ENCODE results near the gene IGLL1. TPM values are rescaled to one million over a fixed set of nuclear protein-coding genes. Genes with fewer than 3 reads are reported as not detected.
"Not testable (repeated sequence)": the region's sequence is repeated elsewhere in the genome, so short reads cannot be mapped to it uniquely, and the experiment has no call there.

Gene IGLL1
- total RNA-seq, 1 donor from 2014 or later, result not detected

DNA sequence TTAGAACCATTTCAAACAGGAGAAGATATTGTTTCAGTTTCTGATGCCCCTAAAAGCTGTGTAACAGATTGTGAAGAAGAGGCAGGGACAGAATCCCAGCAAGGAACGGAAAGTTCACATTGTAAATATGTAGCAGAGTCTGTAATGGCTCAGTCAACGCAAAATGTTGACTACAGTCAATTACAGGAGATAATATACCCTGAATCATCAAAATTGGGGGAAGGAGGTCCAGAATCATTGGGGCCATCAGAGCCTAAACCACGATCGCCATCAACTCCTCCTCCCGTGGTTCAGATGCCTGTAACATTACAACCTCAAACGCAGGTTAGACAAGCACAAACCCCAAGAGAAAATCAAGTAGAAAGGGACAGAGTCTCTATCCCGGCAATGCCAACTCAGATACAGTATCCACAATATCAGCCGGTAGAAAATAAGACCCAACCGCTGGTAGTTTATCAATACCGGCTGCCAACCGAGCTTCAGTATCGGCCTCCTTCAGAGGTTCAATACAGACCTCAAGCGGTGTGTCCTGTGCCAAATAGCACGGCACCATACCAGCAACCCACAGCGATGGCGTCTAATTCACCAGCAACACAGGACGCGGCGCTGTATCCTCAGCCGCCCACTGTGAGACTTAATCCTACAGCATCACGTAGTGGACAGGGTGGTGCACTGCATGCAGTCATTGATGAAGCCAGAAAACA, 40.8 kb downstream of the IGLL1 start:
- Mint-ChIP-seq H3K27me3 (peaks cover 25% of the 10 kb centered on the region), H3K4me3 (peak overlapping the region; percentile 69), H3K27ac (peak overlapping the region; percentile 90), H3K4me1 (ENCODE audit: unreplicated experiment) (peaks cover 75% of the 10 kb centered on the region), H3K36me3 (no peaks in the 10 kb centered on the region), H3K9me3 (no peaks in the 10 kb centered on the region)
- no peak for DNase-seq (ENCODE audit: extremely low spot score, unreplicated experiment)
- TF ChIP-seq, protein P1, sequence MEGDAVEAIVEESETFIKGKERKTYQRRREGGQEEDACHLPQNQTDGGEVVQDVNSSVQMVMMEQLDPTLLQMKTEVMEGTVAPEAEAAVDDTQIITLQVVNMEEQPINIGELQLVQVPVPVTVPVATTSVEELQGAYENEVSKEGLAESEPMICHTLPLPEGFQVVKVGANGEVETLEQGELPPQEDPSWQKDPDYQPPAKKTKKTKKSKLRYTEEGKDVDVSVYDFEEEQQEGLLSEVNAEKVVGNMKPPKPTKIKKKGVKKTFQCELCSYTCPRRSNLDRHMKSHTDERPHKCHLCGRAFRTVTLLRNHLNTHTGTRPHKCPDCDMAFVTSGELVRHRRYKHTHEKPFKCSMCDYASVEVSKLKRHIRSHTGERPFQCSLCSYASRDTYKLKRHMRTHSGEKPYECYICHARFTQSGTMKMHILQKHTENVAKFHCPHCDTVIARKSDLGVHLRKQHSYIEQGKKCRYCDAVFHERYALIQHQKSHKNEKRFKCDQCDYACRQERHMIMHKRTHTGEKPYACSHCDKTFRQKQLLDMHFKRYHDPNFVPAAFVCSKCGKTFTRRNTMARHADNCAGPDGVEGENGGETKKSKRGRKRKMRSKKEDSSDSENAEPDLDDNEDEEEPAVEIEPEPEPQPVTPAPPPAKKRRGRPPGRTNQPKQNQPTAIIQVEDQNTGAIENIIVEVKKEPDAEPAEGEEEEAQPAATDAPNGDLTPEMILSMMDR (conservative IDR thresholded peaks at IDR 0.05), result peak; percentile 82

DNA sequence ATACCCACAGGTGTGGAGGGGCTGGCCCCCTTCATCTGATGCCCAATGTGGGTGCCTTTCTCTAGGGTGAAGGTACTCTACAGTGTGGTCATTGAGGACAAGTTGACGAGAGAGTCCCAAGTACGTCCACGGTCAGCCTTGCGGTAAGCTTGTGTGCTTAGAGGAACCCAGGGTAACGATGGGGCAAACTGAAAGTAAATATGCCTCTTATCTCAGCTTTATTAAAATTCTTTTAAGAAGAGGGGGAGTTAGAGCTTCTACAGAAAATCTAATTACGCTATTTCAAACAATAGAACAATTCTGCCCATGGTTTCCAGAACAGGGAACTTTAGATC, 41.4 kb downstream of the IGLL1 start:
- H3K36me3 Mint-ChIP-seq; DNase-seq (ENCODE audit: extremely low spot score, unreplicated experiment); H3K9me3 Mint-ChIP-seq: not testable (repeated sequence)
- peaks cover 25% of the 10 kb centered on the region for H3K27me3 Mint-ChIP-seq
- peak overlapping the region; percentile 90 for H3K27ac Mint-ChIP-seq
- peaks cover 70% of the 10 kb centered on the region for H3K4me1 Mint-ChIP-seq (ENCODE audit: unreplicated experiment)
- peak overlapping the region; percentile 69 for H3K4me3 Mint-ChIP-seq

DNA sequence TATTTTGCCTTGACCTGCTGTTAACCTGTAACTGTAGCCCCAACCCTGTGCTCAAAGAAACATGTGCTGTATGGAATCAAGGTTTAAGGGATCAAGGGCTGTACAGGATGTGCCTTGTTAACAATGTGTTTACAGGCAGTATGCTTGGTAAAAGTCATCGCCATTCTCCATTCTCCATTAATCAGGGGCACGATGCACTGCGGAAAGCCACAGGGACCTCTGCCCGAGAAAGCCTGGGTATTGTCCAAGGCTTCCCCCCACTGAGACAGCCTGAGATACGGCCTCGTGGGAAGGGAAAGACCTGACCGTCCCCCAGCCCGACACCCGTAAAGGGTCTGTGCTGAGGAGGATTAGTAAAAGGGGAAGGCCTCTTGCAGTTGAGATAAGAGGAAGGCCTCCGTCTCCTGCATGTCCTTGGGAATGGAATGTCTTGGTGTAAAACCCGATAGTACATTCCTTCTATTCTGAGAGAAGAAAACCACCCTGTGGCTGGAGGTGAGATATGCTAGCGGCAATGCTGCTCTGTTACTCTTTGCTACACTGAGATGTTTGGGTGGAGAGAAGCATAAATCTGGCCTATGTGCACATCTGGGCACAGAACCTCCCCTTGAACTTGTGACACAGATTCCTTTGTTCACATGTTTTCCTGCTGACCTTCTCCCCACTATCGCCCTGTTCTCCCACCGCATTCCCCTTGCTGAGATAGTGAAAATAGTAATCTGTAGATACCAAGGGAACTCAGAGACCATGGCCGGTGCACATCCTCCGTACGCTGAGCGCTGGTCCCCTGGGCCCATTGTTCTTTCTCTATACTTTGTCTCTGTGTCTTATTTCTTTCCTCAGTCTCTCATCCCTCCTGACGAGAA, 42.0 kb downstream of the IGLL1 start:
- Mint-ChIP-seq H3K4me3 (peak overlapping the region; percentile 69), H3K4me1 (ENCODE audit: unreplicated experiment) (peaks cover 70% of the 10 kb centered on the region), H3K27me3 (peaks cover 29% of the 10 kb centered on the region), H3K27ac (peak overlapping the region; percentile 90)
- not testable (repeated sequence) for DNase-seq (ENCODE audit: extremely low spot score, unreplicated experiment); H3K36me3 Mint-ChIP-seq; H3K9me3 Mint-ChIP-seq
- TF ChIP-seq, protein P1 (conservative IDR thresholded peaks at IDR 0.05), result peak; percentile 28

DNA sequence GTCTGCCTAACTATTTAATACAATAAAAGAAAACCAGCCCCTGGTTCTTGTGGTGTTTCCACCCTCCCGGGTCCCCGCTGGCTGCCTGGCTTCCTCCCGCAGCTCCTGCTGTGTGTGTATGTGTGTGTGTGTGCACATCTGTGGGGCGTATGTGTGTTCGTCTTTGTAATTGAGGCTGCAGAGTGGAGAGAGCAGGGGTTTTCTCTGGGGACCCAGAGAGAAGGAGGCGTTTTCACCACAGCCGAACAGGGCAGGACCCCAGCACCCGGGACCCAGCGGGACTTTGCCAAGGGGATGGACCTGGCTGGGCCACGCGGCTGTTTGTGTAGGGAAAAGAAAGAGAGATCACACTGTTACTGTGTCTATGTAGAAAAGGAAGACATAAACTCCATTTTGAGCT, 42.7 kb downstream of the IGLL1 start:
- Mint-ChIP-seq H3K9me3 (no peaks in the 10 kb centered on the region), H3K36me3 (no peaks in the 10 kb centered on the region), H3K27ac (peak overlapping the region; percentile 90), H3K4me1 (ENCODE audit: unreplicated experiment) (peaks cover 68% of the 10 kb centered on the region), H3K27me3 (peaks cover 29% of the 10 kb centered on the region), H3K4me3 (peak overlapping the region; percentile 69)
- TF ChIP-seq, protein P1 (conservative IDR thresholded peaks at IDR 0.05), result no peak
- no peak for DNase-seq (ENCODE audit: extremely low spot score, unreplicated experiment)

DNA sequence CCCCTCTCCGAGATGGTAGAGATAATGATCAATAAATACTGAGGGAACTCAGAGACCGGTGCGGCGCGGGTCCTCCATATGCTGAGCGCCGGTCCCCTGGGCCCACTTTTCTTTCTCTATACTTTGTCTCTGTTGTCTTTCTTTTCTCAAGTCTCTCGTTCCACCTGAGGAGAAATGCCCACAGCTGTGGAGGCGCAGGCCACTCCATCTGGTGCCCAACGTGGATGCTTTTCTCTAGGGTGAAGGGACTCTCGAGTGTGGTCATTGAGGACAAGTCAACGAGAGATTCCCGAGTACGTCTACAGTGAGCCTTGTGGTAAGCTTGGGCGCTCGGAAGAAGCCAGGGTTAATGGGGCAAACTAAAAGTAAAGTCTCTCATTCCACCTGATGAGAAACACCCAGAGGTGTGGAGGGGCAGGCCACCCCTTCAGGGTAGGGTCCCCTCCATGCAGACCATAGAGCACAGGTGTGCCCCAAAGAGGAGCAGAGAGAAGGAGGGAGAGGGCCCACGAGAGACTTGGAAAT, 43.2 kb downstream of the IGLL1 start:
- TF ChIP-seq, protein P1 (conservative IDR thresholded peaks at IDR 0.05), result no peak
- Mint-ChIP-seq H3K27me3 (peaks cover 26% of the 10 kb centered on the region), H3K4me1 (ENCODE audit: unreplicated experiment) (peaks cover 65% of the 10 kb centered on the region), H3K4me3 (peak overlapping the region; percentile 69), H3K27ac (peak overlapping the region; percentile 90), H3K9me3 (no peaks in the 10 kb centered on the region), H3K36me3 (no peaks in the 10 kb centered on the region)
- DNase-seq (ENCODE audit: extremely low spot score, unreplicated experiment), result no peak

DNA sequence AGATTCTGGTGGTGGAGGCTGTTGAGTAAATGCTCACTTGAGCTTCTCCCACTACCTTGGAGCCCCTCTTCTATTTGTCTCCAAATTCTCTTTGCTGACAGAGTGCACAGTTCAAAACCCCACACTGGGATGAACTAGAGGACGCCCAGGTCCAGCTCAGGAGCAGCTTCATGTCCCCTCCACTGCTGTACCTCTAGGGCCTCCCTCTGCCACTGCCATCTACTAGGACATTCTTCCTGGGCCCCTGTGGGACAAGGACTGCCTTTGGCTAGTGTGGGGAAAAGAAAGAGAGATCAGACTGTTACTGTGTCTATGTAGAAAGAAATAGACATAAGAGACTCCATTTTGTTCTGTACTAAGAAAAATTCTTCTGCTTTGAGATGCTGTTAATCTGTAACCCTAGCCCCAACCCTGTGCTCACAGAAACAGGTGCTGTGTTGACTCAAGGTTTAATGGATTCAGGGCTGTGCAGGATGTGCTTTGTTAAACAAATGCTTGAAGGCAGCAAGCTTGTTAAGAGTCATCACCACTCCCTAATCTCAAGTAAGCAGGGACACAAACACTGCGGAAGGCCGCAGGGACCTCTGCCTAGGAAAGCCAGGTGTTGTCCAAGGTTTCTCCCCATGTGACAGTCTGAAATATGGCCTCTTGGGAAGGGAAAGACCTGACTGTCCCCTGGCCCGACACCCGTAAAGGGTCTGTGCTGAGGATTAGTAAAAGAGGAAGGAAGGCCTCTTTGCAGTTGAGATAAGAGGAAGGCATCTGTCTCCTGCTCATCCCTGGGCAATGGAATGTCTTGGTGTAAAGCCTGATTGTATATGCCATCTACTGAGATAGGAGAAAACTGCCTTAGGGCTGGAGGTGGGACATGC, 44.1 kb downstream of the IGLL1 start:
- Mint-ChIP-seq H3K4me1 (ENCODE audit: unreplicated experiment) (peaks cover 65% of the 10 kb centered on the region), H3K27ac (peak overlapping the region; percentile 90), H3K4me3 (peak overlapping the region; percentile 59), H3K27me3 (peaks cover 29% of the 10 kb centered on the region)
- H3K9me3 Mint-ChIP-seq; DNase-seq (ENCODE audit: extremely low spot score, unreplicated experiment); H3K36me3 Mint-ChIP-seq: not testable (repeated sequence)

Data from type B pancreatic cell (in vitro differentiated cells).